GM18519 (cell line): ENCODE measurements around the gene CEP250.

ENCODE experiments used
- ATAC-seq: cut with Tn5 transposase; IDR thresholded peaks from one replicate; pipeline ENCODE4 v1.9.1; 2021; ENCODE audit warnings: mild to moderate bottlenecking, moderate library complexity; ENCODE audit not compliant: unreplicated experiment, low FRiP score

Gene CEP250

DNA sequence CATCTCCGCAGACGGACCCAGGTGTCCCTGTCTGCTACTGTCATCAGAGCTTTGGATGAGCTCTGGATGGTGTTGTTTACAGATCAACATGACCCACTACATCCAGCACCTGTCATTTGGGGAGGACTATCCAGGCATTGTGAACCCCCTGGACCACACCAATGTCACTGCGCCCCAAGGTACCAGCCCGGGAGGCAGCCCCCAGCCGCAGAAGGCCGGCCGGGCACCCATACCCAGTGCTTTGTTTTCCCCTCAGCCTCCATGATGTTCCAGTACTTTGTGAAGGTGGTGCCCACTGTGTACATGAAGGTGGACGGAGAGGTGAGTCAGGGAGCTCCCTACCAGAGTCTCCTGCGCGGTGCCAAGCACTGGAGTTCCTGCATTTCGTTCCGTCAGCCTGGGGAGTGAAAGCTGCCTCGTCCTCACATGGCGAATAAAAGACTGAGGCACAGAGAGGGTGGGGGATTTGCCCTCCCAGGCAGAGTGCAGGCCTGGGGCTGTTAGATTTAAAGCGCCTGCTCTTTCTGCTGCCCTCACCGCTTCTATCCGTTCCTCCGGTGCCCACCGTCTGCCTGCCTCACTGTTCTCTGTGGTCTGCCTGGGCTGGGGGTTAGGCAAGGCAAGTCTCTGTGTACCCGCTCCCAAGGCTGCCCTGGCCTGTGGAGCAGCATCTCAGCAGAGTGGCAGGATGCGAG, 100.7 kb downstream of the CEP250 start:
- ATAC-seq, result no peak

DNA sequence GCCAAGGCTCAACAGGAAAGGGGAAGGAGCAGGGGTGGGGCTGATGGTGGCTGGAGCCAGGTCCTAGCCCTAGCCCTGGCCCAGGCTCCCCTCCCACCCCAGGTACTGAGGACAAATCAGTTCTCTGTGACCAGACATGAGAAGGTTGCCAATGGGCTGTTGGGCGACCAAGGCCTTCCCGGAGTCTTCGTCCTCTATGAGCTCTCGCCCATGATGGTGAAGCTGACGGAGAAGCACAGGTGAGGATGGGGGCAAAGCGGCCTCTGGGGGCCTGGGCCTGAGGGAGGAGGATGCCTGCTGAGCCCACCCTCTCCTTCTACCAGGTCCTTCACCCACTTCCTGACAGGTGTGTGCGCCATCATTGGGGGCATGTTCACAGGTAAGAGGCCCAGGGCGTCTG, 101.5 kb downstream of the CEP250 start:
- no peak for ATAC-seq

DNA sequence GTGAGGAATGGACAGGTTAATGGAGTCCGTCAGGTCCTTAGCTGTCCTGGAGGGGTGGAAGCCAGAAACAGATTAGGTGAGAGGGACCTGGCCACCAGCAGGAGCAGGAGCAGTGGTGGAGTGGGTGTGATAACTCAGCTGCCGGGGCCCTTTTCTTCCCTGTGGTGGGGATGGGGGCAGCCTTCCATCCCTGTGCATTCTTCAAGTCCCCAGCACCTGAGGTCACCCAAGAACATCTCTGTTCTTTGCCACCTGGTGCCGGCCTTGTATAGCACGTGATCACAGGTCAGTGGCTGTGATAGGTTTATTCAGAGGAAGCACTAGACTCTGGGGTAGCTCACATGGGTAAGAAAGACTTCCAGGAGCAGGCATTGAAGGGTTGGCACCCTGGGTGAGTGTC, 103.1 kb downstream of the CEP250 start:
- ATAC-seq, result no peak

DNA sequence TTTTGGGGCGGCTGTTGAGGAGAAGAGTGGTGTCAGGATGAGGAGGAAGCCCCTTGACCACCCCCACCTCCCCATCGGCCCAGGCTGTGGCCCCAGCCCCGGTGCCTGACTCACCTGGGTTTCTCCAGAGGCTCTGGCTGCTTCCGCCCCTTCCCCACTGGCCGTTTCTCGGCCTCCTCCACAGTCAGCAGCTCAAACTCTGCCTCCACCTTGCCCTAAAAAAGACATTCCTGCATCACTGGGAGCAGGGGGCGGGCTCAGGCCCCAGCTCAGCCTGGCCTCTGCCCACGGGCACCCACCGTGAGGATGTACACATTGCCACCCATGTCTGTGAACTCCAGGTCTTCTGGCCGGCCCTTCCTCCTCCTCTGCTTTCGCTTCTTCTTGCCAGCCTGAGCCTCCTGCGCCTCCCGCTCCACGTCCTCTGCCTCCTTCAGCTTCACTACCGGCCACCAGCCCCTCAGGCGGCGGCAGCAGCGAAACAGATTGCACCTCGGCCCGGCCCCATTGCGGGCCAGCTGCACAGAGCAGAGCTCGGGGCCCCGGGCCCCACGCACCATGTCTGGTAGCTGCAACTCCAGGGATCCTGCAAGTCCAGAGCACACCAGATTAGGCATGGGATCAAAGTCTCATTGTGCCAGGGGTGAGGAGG, 103.8 kb downstream of the CEP250 start:
- ATAC-seq, result no peak

DNA sequence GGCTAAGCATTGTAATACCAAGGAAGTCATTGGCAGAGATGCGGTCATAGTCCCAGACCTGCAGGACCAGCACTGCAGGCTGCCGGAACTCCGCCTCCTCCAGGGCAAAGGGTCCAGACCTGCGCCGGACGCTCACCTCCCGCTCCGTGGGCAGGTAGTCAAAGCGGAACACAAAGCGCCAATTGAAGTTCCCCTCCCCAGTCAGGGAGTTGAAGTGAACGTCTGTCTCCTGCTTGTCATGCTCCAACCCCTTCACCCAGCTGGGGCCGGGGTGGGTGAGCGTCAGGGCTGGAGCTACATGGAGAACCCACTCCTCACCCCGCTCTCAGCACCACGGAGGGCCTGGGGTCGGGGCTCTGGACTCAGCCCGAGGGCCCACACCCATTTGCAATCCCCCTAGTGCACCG, 104.7 kb downstream of the CEP250 start:
- no peak for ATAC-seq

DNA sequence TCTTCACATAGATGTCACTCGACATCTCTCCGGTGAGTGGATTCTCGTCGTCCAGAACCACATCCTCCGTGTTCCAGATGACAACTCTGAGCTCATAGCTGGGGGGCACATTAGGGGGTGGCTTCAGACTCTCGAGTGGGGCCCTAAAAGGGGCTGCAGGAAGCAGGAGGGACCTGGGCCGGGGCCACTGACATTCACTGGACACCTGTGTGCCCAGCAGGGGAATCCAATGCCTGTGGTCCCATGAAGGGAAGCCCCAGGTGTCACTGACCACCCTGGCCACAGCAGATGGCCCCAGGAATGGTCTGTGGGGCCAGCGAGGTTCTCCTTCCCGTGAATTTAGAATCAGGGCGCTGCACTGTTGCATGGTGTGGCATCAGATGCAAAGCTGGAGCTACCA, 105.1 kb downstream of the CEP250 start:
- no peak for ATAC-seq

DNA sequence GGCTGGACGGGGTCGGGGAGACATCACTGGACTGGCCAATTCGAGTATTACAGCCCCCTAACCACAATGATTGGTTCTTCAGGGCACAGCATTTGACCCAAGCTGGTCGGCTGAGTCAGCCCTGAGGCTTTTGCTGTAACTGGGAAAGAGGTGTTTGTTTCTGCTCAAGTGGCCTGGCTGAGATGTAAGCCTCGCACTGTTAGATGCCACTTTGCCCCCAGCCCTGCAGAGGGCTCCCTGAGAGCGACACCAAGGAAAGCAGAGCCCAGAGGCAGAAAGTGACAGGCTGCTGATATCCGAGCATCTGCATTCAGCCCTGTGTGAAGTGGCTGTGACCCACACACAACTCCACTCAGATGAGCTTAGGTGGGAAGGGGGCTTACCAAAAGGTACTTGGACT, 105.9 kb downstream of the CEP250 start:
- ATAC-seq, result no peak

DNA sequence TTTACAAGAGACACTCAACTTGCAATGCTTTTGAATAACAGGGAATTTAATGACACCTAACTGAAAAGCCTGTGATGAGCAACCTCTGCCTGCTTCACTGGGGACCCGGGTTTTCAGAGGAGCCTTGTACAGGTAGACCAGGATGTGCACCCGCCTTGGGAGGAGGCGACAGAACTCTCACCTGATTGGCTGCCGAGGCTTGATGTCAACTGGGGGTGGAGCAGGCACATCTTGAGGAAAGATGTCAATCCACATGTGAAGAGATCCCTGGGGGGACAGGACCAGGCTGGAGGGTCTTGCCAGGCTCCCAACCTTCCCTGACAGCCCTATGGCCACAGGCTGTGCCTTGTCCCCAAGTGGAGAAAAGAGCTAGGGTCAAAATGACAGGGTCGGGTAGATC, 106.3 kb downstream of the CEP250 start:
- ATAC-seq, result no peak

DNA sequence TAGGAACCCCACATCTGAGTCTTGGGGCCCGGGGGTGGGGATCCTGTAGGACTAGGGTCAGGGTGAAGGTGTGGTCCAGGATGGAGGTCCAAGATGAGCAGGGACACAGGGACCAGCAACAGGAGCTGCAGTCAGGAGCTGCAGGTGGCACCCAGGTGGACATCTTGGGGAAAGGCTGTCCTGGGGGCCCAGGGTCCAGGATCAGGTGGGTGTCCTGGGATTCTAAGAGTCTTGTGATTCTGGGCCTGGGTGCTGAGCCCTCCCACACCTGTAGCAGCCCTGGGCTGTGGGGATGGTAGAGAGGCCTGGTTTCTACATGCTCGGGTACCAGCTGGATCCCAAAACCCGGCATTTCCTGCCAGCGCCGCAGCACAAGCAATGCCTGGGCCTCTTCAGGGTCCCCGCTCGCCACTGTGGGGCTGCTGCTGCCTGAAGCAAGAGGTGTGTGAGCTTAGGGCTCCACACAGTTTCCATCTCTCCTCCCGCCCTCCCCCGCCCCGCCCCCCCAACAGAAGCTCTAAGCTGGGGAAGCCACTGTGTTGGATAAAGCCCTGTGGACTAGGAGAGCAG, 107.2 kb downstream of the CEP250 start:
- no peak for ATAC-seq

DNA sequence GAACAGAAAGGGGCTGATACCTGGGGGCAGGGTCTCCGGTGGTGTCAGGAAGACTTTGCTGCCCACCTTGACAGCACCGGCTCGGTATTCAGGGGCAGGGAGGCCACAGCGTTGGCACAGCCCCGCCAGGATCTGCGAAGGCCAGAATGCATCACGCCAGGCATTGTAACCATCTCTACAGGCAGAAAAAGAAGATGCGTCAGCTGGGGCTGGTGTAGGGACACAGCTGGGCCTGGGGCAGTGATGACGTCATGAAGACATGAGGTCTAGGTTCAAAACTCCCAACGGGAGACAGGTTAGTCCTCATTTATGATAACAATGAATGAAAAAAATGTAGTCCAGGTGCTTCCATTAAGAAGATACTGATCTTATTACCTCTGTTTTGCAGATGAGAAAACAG, 108.4 kb downstream of the CEP250 start:
- no peak for ATAC-seq

DNA sequence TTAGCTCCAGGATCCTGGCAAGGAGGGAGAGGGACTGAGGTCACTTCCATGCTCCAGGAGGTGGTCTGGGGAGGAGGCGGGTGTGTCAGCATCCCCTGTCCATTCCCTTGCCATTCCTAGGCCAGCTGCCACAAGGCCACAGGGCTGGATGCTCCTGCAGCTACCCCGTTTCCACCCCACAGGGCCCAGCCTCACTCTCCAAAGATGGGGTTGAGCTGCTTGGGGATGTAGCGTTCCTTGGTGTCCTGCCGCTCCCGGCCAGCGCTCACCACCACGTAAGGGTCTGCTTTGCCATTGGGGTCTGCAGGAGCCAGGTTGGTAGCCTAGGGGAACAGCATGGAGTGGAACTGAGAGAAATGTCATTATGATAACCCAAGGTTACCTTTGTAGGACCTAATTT, 109.5 kb downstream of the CEP250 start:
- no peak for ATAC-seq

DNA sequence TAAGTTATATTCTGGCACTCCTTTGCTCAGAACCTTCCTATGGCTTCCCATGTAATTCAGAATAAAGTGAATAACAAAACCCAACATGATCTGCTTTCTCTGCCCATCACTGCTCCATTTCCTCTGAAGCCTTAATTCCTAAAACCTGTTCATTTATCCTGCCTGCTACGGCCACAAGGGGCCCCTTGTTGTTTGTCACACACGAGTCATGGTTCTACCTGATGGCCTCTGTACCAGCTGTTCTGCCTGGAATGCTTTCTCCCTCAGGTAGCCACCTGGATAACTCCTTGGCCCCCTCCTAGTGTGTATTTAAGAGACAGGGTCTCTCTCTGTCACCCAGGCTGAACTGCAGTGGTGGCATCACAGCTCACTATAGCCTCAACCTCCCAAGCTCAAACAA, 113.2 kb downstream of the CEP250 start:
- no peak for ATAC-seq
